ENCODE measurements around the gene SYNE1. TPM values are rescaled to one million over a fixed set of nuclear protein-coding genes. Genes with fewer than 3 reads are reported as not detected.

Gene SYNE1
- total RNA-seq, 6 donors from 2014 or later, result 160 to 859 (median 490) TPM

DNA sequence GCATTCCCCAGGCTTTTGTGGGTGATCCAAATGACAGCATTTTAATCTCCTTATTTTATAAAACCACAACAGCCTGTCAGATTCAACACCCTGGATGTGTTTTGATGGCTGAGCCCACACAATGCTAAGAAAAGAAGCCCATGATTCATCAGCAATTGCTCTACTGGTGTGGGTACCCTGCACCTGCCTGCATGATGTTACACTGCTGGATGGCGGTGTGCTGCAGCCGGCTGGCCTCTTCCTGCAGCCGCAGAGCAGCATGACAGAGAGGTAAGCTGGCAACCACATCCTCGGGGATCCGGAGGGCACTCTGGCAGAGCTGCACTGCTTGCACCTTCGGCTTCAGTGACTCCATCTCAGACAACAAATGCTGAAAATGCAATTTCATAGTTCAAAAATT is 327.5 kb downstream of the SYNE1 start:
- Histone ChIP-seq H3K36me3 (peaks cover 12 to 80% (median 38%) of the 10 kb centered on the region in 4 donors), H3K9me3 (no peaks in the 10 kb centered on the region), H3K4me1 (peaks cover 0 to 4% (median 0%) of the 10 kb centered on the region in 4 donors), H3K4me3 (no peak overlapping the region), H3K27me3 (no peaks in the 10 kb centered on the region), H3K27ac (no peak overlapping the region)
- 63 to 81% methylated on average over 5 to 6 of the region's 6 CpGs for WGBS, 2 donors
- TF ChIP-seq POLR2A (IDR thresholded peaks at IDR 0.05) (no peak), CTCF (IDR thresholded peaks at IDR 0.05) (no peak), POLR2AphosphoS5 (IDR thresholded peaks at IDR 0.05) (no peak), EP300 (IDR thresholded peaks at IDR 0.05) (no peak)
- no peak for ATAC-seq (ENCODE audit: low FRiP score in 2 of 2)
- DNase-seq, result peak in 1 of 2 donors; percentile 51

DNA sequence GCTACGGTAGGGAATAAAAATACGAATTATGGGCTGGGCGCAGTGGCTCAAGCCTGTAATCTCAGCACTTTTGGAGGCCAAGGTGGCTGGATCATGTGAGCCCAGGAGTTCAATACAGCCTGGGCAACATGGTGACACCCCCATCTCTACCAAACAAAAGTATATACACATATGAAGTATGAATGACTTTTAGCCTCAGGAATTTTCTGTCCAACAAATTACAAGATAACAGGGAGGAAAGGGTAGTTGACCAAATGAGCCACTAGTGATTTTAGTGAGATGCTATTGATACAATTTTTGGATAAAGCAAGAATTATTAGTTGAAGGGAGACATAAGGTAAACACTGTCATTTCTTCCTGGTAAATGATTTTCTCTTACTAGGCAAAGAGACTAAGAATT is 328.2 kb downstream of the SYNE1 start:
- no peak for TF ChIP-seq EP300 (IDR thresholded peaks at IDR 0.05)
- no peak for TF ChIP-seq POLR2A (IDR thresholded peaks at IDR 0.05)
- Histone ChIP-seq H3K27me3 (no peaks in the 10 kb centered on the region), H3K4me1 (peaks cover 0 to 4% (median 0%) of the 10 kb centered on the region in 4 donors), H3K36me3 (peaks cover 12 to 86% (median 40%) of the 10 kb centered on the region in 4 donors), H3K4me3 (no peak overlapping the region), H3K27ac (no peak overlapping the region), H3K9me3 (no peaks in the 10 kb centered on the region)
- WGBS, 2 donors, result 91 to 95% methylated on average over 3 of the region's 3 CpGs
- DNase-seq (no peak), ATAC-seq (ENCODE audit: low FRiP score in 2 of 2) (no peak)

DNA sequence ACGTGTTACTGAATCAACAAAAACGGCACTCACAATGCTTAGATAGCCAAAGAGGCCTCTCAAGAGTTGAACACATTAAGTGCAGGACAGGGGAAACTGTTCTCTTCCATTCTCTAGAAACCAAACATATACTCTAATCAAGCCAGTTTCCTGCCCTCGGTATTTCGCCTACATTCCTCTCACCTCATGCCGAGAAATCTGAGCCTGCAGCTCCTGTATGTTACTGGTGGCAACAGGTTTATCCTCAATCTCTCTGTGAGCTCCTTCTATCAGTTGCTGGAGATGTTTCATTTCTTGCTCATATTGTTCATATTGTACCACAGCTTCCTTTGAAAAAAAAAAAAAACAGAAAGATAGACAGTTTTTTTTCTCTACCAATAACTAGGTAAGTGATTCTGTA is 328.9 kb downstream of the SYNE1 start:
- DNase-seq, result no peak
- H3K9me3 ChIP-seq, result no peaks in the 10 kb centered on the region
- no peak for TF ChIP-seq POLR2A (IDR thresholded peaks at IDR 0.05)
- no peak for TF ChIP-seq EP300 (IDR thresholded peaks at IDR 0.05)
- no peak for TF ChIP-seq POLR2AphosphoS5 (IDR thresholded peaks at IDR 0.05)
- no peak for TF ChIP-seq CTCF (IDR thresholded peaks at IDR 0.05)
- H3K36me3 ChIP-seq, result peaks cover 12 to 85% (median 40%) of the 10 kb centered on the region in 4 donors
- H3K4me1 ChIP-seq, result peaks cover 0 to 4% (median 0%) of the 10 kb centered on the region in 4 donors
- no peaks in the 10 kb centered on the region for H3K27me3 ChIP-seq
- whole genome bisulfite sequencing, 2 donors, result 74 to 82% methylated on average over 5 of the region's 5 CpGs
- no peak overlapping the region for H3K27ac ChIP-seq
- no peak overlapping the region for H3K4me3 ChIP-seq
- no peak for ATAC-seq (ENCODE audit: low FRiP score in 2 of 2)

GRCh38 chr6:152305672-152306071 is 331.5 kb downstream of the SYNE1 start:
- peak overlapping the region in 2 of 4 donors; percentile 37 to 53 for H3K27ac ChIP-seq
- 42 to 53% methylated on average over 1 of the region's 1 CpG for WGBS, 2 donors
- TF ChIP-seq POLR2A (IDR thresholded peaks at IDR 0.05) (no peak), EP300 (IDR thresholded peaks at IDR 0.05) (no peak), CTCF (IDR thresholded peaks at IDR 0.05) (no peak), POLR2AphosphoS5 (IDR thresholded peaks at IDR 0.05) (no peak)
- no peaks in the 10 kb centered on the region for H3K27me3 ChIP-seq
- H3K4me1 ChIP-seq, result peaks cover 6 to 18% (median 12%) of the 10 kb centered on the region in 4 donors
- H3K36me3 ChIP-seq, result peaks cover 12 to 69% (median 37%) of the 10 kb centered on the region in 4 donors
- no peaks in the 10 kb centered on the region for H3K9me3 ChIP-seq
- no peak for ATAC-seq (ENCODE audit: low FRiP score in 2 of 2)
- no peak overlapping the region for H3K4me3 ChIP-seq
- no peak for DNase-seq

- no peaks in the 10 kb centered on the region for H3K27me3 ChIP-seq
- peak overlapping the region; percentile 36 to 67 (median 54) for H3K4me3 ChIP-seq
- no peak for TF ChIP-seq EP300 (IDR thresholded peaks at IDR 0.05)
- TF ChIP-seq POLR2A (IDR thresholded peaks at IDR 0.05), result peak in 1 of 4 donors; percentile 71
- peak in 1 of 2 donors; percentile 60 for TF ChIP-seq POLR2AphosphoS5 (IDR thresholded peaks at IDR 0.05)
- TF ChIP-seq CTCF (IDR thresholded peaks at IDR 0.05), result peak; percentile 41 to 77 (median 58)
- H3K9me3 ChIP-seq, result no peaks in the 10 kb centered on the region
- DNase-seq (peak; percentile 84 to 97), ATAC-seq (ENCODE audit: low FRiP score in 2 of 2) (peak; percentile 94 to 98)
- peak overlapping the region; percentile 77 to 86 (median 84) for H3K27ac ChIP-seq
- peaks cover 0 to 38% (median 12%) of the 10 kb centered on the region in 4 donors for H3K36me3 ChIP-seq
- 31 to 38% methylated on average over 38 to 39 of the region's 44 CpGs for WGBS, 2 donors
- peaks cover 21 to 34% (median 27%) of the 10 kb centered on the region in 4 donors for H3K4me1 ChIP-seq
Measured at GRCh38 chr6:152301765-152302568, 335.2 kb downstream of the SYNE1 start.

All from upper lobe of left lung (tissue), 6 donors.